Measurements from ENCODE around the gene RUSC2.
"Not testable (repeated sequence)": the region's sequence is repeated elsewhere in the genome, so short reads cannot be mapped to it uniquely, and the experiment has no call there.

RUSC2 gene

GRCh38 chr9:35484406-35484805 lies 5.5 kb upstream of the RUSC2 start:
- DNase-seq (ENCODE audit: extremely low read depth, low read depth) = no peak
- TF ChIP-seq CTCF (IDR thresholded peaks at IDR 0.05; ENCODE audit: low read depth, low read length) = no peak

GRCh38 chr9:35487081-35487480 lies 2.8 kb upstream of the RUSC2 start:
- DNase-seq (ENCODE audit: extremely low read depth, low read depth) = no peak
- TF ChIP-seq CTCF (IDR thresholded peaks at IDR 0.05; ENCODE audit: low read depth, low read length) = no peak

- DNase-seq (ENCODE audit: extremely low read depth, low read depth) = peak; percentile 63
- no peak for TF ChIP-seq CTCF (IDR thresholded peaks at IDR 0.05; ENCODE audit: low read depth, low read length)
These were observed 1.9 kb upstream of the RUSC2 start for GRCh38 chr9:35488021-35488420.

- TF ChIP-seq CTCF (IDR thresholded peaks at IDR 0.05; ENCODE audit: low read depth, low read length) = no peak
- no peak for DNase-seq (ENCODE audit: extremely low read depth, low read depth)
These were observed 1.2 kb upstream of the RUSC2 start for GRCh38 chr9:35488566-35489312.

- no peak for TF ChIP-seq CTCF (IDR thresholded peaks at IDR 0.05; ENCODE audit: low read depth, low read length)
- DNase-seq (ENCODE audit: extremely low read depth, low read depth) = no peak
These were observed 421 bp downstream of the RUSC2 start for GRCh38 chr9:35490155-35490909.

- TF ChIP-seq CTCF (IDR thresholded peaks at IDR 0.05; ENCODE audit: low read depth, low read length) = no peak
- DNase-seq (ENCODE audit: extremely low read depth, low read depth) = no peak
These were observed 1.1 kb downstream of the RUSC2 start for GRCh38 chr9:35490910-35491465.

- DNase-seq (ENCODE audit: extremely low read depth, low read depth) = not testable (repeated sequence)
These were observed 3.2 kb downstream of the RUSC2 start for GRCh38 chr9:35493119-35493518.
